Left hindlimb (tissue), 1 donor: Measurements from ENCODE around the gene PPME1.
"Not testable (repeated sequence)": the region's sequence is repeated elsewhere in the genome, so short reads cannot be mapped to it uniquely, and the experiment has no call there.

Experiments
- DNase-seq: peaks from one replicate; pipeline ENCODE4 v3.0.0-alpha.2; 2018

Gene PPME1

GRCh38 chr11:74170694-74171629 lies at the start of gene PPME1, which contains the start of gene C2CD3:
TSS of gene PPME1 (plus strand) at chr11:74171289. CDS start at chr11:74171422, 133 bp downstream.
TSS of gene C2CD3 (minus strand) at chr11:74171002. CDS start at chr11:74170792, 210 bp downstream.
- DNase-seq = peak; percentile 100

- DNase-seq = no peak
These were observed 49.3 kb upstream of the PPME1 start for GRCh38 chr11:74121804-74122203.

- no peak for DNase-seq
These were observed 48.1 kb upstream of the PPME1 start for GRCh38 chr11:74123008-74123448.

- not testable (repeated sequence) for DNase-seq
These were observed 42.0 kb upstream of the PPME1 start for GRCh38 chr11:74129121-74129520.

GRCh38 chr11:74132833-74133232 lies 38.3 kb upstream of the PPME1 start:
- no peak for DNase-seq

GRCh38 chr11:74133436-74133835 lies 37.7 kb upstream of the PPME1 start:
- no peak for DNase-seq

GRCh38 chr11:74134661-74135060 lies 36.4 kb upstream of the PPME1 start:
- no peak for DNase-seq

- DNase-seq = no peak
These were observed 35.8 kb upstream of the PPME1 start for GRCh38 chr11:74135127-74135840.

- DNase-seq = no peak
These were observed 33.1 kb upstream of the PPME1 start for GRCh38 chr11:74138021-74138420.

- peak; percentile 33 for DNase-seq
These were observed 32.5 kb upstream of the PPME1 start for GRCh38 chr11:74138572-74138971.

- no peak for DNase-seq
These were observed 31.8 kb upstream of the PPME1 start for GRCh38 chr11:74139151-74139918.

- not testable (repeated sequence) for DNase-seq
These were observed 31.1 kb upstream of the PPME1 start for GRCh38 chr11:74139919-74140431.

- no peak for DNase-seq
These were observed 29.8 kb upstream of the PPME1 start for GRCh38 chr11:74141241-74141695.

- DNase-seq = no peak
These were observed 29.2 kb upstream of the PPME1 start for GRCh38 chr11:74141908-74142307.

- no peak for DNase-seq
These were observed 28.5 kb upstream of the PPME1 start for GRCh38 chr11:74142624-74143023.

- DNase-seq = no peak
These were observed 26.5 kb upstream of the PPME1 start for GRCh38 chr11:74144592-74144991.

- DNase-seq = no peak
These were observed 23.7 kb upstream of the PPME1 start for GRCh38 chr11:74147199-74147929.

GRCh38 chr11:74153224-74153623 lies 17.9 kb upstream of the PPME1 start:
- DNase-seq = no peak

GRCh38 chr11:74154620-74155281 lies 16.3 kb upstream of the PPME1 start:
- no peak for DNase-seq

- DNase-seq = no peak
These were observed 13.9 kb upstream of the PPME1 start for GRCh38 chr11:74157169-74157568.

GRCh38 chr11:74159642-74160041 lies 11.4 kb upstream of the PPME1 start:
- DNase-seq = no peak
